NT2/D1 (cell line): ENCODE results near the gene RMI2.

ENCODE experiments used
- SUZ12 ChIP-seq: IDR thresholded peaks from 2 replicates; pipeline ENCODE4 v1.6.1; 2011; ENCODE audit not compliant: insufficient read length, insufficient read depth; ENCODE audit errors: extremely low read depth
- YY1 ChIP-seq: IDR thresholded peaks from 2 replicates; pipeline ENCODE4 v1.6.1; 2011; ENCODE audit not compliant: insufficient read length, insufficient read depth
- ZNF274 ChIP-seq: IDR thresholded peaks from 2 replicates; pipeline ENCODE4 v1.6.1; 2011; ENCODE audit warnings: mild to moderate bottlenecking, low read depth, low read length

DNA sequence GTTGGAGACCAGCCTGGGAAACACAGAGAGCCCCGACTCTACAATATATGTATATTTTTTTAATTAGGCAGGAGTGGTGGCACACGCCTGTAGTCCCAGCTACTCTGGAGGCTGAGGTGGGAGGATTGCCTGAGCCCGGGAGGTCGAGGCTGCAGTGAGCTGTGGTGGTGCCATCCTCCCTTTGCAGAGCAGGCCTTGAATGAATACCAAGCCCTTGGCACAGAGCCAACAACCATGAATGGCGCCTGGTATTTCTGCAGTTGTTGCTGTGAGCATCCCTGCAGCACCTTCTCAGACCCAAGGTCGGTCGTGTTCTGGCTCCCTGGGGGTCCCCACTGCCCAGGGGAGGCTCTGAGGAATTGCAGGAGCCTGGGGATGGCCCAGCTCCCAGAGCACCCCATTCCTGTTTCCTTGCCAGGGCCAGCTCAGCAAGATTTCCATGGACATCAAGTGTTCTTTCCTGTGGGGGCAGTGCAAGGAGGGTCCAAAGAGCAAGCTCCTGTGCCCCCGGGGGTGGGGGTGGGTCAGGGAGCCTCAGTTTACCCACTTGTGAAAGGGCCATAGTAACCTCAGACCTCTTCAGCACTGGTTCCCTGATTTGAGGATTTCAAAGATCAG is 25.6 kb upstream of the RMI2 start:
- TF ChIP-seq ZNF274 (no peak), YY1 (no peak), SUZ12 (no peak)
